Endometrial microvascular endothelial cells (primary cell): ENCODE results near the gene DNAJC18. TPM values are rescaled to one million over a fixed set of nuclear protein-coding genes. Genes with fewer than 3 reads are reported as not detected.
"Not testable (repeated sequence)": the region's sequence is repeated elsewhere in the genome, so short reads cannot be mapped to it uniquely, and the experiment has no call there.

Experiments
- in situ Hi-C: cut with HindIII; loops from 2 replicates; pipeline ENCODE4 v1.10.0; 2017; ENCODE audit warnings: low sequenced_read_pairs, low pct_unique_long_range_greater_than_20kb; ENCODE audit errors: inconsistent ontology term
- total RNA-seq: library from RNA; depleted of rRNA; stranded (reverse); fragments of >200 nt; gene quantifications from one replicate; pipeline ENCODE4 v1.2.3, GENCODE V29; 2015; ENCODE audit errors: inconsistent ontology term

The DNAJC18 gene
- total RNA-seq, 1 donor from 2014 or later: 10.1 TPM

DNA sequence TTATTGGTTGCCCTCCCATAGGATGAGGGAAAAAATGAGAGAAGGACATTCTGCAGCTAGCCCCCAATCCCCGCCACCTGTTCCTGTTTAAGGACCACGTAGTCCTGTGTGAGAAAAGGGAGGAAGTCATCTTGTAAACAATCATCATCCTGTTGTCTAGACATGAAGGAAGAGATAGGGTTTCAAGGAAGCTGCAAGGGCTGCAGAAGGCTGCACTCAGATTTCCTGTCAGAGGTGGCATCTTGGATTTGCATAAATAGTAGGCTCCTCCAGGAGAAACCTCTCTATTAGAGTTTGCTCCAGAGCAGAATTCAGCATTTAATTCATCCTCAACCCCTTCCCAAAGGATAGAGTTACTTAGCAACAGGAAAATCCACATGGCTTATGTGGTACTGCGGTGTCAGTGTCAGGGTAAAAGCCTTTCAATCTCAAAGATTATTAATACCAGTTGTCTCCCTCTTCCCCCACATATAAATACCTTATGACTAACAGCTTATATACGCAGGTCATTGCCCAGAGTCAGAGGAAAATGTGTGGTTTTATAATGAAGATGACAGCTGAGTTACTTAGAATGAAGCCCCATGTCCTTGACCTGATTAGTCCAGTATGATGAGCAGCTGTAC, 4.6 kb upstream of the DNAJC18 start:
- in situ Hi-C loops: no loop called here

DNA sequence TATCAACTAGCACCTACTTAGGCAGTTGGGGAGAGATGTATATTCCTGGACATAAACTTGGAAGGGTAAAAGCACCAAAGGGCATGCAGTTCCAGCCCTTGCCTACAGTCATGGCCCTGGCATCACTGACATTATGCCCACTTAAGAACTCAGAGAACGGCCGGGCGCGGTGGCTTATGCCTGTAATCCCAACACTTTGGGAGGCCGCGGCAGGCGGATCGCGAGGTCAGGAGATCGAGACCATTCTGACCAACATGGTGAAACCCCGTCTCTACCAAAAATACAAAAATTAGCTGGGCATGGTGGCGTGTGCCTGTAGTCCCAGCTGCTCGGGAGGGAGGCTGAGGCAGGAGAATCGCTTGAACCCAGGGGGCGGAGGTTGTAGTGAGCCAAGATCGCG, 1.1 kb upstream of the DNAJC18 start:
- in situ Hi-C loops: not testable (repeated sequence)

DNA sequence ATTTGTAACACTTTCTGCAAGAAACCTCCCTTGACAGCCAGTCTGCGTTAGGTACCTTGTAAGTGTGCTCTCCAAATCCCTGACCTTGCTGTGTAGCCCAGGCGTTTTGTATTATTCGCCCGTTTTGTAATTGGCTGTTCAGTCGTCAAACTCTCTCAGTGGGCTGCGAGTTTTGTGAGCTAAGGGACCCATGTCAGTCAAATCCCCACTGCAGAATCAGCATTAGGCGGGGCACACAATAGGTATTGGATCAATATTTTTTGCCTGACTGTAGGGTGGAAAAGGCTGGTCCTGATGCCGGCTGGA, 665 bp downstream of the DNAJC18 start:
- in situ Hi-C loops: no loop called here

DNA sequence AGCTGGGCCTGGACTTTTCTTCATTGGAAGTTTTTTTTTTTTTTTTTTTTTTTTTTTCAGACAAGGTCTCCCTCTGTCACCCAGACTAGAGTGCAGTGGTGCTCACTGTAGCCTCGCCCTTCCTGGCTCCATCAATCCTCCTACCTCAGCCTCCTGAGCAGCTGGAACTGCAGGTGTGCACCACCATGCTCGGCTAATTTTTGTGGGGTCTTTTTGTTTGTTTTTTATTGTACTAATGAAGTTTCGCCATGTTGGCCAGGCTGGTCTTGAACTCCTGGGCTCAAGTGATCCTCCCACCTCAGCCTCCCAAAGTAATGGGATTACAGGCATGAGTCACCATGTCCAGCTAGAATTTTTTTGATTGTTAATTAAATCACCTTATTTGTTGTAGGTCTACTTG, 3.6 kb downstream of the DNAJC18 start:
- in situ Hi-C loops: no loop called here

DNA sequence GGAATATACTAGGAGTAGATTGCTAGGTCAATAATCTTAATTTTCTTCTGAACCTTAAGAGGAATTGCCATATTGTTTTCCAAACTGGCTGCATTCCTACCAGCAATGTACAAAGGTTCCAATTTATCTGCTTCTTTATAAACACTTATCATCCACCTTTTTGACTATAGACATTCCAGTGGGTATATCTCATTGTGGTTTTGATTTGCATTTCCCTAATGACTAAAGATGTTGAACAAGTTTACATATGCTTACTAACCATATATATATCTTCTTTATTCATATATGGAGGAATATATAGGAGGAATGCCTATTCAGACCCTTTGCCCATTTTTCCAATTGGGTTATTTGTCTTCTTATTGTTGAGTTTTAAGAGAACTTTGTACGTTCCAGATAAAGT, 7.6 kb downstream of the DNAJC18 start:
- in situ Hi-C loops: no loop called here

DNA sequence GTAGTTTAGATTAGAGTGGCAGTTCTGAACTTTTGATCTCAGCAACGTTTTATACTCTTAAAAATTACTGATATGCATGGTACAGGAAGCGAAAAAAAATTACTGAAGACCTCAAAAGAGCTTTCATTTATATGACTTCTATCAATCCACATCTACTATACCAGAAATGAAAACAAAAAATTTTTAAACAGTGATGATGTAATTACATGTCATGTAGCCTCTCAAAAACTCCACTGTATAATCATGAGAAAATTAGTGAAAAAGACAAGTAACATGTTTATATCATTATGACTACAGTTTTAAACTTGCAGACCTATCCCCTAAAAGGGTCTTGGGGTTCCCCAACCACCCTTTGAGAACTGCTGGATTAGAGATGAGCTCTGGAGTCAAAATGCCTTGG, 9.3 kb downstream of the DNAJC18 start:
- in situ Hi-C loops: no loop called here

DNA sequence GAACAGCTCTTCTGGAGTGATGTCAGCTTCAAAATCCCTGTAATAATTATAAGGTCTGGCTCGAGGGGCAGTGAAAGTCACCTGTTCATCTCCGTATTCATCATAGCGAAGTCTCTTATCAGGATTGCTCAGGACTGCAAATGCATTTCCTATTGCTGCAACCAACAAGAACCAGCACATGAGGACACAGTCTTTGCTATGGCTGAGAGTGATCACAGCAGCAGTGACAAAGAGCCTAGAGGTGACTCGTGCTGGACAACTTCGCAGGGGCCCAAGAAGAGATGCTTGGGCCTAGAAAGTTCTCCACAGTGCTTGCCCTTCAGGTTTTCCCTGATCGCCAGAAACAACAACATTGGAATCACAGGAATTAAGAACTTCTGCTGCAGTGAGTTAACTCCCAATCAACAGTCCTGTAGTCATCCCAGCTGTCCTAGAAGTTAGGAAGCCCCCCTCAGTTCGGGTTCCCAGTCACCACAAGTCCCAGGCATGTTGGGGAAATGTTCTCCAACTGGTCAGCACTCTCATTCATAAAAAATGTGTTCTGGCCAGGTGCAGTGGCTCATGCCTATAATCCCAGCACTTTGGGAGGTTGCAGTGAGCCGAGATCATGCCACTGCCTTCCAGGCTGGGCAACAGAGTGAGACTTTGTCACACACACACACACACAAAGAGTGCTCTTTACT, 13.0 kb downstream of the DNAJC18 start:
- in situ Hi-C loops: no loop called here

DNA sequence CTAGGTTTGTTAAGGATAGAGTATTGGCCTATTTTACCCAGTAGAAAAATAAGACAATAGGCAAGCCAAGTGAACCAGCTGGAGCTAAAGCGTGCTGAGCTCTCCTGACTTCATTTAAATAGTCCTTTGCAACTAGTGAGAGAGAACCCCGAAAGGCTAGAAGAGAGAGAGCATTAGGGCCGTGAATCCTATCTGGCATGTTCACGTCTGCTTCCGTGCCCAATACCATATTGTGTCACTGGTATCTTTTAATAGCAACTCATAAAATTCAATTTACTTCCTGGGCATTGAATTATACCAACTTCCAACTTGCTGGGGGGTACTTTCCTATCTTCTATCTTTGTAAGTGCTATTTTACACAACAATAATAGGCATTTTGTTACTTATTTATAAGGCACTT, 13.8 kb downstream of the DNAJC18 start:
- in situ Hi-C loops: no loop called here

DNA sequence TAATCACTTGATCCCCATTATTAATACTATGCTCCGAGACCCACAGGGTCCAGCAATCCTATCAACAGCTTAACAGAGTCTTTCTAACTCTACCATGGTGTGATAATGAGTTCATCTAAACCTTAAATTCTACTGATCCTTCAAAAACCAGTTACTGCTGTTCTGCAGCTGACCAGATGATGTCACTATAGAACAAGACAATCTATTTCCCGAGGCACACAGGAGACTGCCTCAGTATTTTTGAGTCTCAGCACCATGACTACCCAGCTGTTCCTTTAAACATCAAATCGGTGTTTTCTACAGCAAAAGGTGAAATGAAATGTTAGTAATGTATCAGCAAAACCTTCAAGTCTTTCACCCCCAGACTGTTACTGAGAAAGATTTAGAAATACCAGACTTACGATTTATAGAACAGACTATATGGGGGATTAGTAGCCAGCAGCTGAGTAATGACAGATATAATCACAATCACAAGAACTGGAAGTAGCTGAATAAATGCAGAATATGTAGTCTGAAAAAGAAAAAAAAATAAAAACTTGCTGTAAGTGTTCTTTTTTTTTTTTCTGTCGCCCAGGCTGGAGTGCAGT, 16.9 kb downstream of the DNAJC18 start:
- in situ Hi-C loops: no loop called here

DNA sequence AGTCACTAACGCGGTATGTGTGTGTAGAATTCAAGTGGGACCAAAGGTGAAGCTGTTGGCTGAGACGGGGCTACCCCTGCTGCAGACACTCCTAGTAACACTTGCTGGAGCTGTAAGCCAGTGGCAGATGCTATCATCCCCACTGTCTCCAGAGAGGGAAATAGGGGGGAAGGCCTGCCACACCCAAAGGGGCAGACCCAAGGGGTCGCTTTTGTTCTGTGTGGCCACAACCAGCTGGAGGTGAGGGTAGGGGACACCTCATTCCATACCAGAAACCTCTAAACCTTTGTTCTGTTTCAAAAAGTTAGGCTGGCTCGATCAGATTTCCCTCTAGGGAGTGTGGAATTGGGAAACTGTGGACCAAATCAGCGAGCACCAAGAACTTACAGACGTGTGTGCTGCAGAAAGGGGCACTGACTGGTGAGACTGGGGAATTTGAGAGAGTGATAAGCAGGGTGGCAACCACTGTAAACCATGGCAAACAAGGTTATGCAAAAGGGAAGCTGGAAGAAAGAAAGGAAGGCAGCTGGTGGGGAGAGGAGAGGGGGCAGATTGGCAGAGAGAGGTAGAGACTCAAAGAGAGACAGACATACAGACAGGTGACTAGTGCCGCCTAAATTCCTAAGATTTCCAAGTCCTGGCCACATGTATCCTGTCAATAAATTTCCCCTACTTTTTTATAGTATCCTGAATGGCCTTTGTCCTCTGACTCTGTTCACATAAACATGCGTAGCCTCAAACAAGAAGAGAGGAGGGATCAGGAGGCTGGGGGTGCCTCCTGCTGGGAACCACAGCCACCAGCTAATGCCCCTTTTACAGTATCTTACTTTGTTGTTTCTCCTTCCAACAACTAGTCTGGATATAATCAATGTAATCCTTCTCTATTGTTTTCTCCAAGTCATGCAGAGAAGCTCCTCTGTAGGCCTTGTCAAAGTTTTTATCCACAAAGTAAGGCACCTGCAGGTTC, 19.8 kb downstream of the DNAJC18 start:
- in situ Hi-C loops: loop anchor here (10.0 kb wide), 1 partner anchor 105 kb away; no protein-coding TSS in a partner anchor

DNA sequence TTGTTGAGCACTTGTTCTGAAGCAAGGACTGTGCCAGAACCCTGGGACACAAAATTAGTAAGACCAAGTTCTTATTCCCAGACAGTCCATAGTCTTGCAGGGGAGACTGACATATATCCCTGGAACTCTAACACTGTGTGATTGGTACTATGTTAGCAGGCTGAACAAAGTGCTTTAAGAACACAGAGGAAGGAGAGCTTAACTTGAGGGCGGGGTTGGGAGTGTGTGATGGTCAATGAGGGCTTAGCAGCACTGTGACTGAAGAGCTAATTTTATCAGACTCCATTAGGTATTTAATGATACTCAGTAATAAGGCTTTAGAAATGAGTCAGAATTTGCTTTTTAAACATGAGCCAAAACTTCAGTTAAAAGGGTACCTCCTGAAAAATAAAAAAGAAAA, 20.5 kb downstream of the DNAJC18 start:
- in situ Hi-C loops: loop anchor here (10.0 kb wide), 1 partner anchor 106 kb away; no protein-coding TSS in a partner anchor

DNA sequence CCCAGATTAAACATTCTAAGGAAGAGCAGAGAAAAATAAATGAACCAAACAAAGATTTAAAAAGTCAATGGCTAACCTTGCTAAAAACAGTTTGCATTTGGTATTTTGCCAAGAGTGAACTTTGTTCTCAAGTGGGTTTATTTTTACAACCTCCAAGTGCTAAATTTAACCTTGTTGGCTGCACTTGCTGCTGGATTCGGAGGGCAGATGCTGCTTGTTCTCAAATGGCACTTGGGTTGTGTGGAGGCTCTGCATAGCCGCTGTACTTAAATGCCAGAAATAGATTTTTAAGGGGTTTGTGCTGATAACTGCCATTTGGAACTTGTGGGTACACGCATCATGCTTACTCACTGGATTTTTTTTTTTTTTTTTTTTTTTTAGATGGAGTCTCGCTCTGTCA, 22.1 kb downstream of the DNAJC18 start:
- in situ Hi-C loops: loop anchor here (10.0 kb wide), 1 partner anchor 108 kb away; no protein-coding TSS in a partner anchor

DNA sequence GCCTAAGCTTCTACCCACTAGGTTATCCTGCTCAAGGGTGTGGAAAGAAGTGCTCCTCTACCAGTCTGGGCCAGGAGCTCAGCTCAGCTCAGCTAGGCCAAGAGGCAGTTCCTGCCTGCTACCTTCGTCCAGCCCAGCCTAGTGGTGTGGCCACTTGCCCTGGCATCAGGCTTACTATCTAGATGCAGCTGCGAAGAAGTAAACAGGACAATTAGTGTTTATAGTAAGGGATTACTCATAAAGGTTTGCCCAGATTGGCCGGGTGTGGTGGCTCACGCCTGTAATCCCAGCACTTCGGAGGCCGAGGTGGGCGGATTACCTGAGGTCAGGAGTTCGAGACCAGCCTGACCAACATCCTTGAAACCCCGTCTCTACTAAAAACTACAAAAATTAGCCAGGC, 22.7 kb downstream of the DNAJC18 start:
- in situ Hi-C loops: loop anchor here (10.0 kb wide), 1 partner anchor 108 kb away; no protein-coding TSS in a partner anchor

DNA sequence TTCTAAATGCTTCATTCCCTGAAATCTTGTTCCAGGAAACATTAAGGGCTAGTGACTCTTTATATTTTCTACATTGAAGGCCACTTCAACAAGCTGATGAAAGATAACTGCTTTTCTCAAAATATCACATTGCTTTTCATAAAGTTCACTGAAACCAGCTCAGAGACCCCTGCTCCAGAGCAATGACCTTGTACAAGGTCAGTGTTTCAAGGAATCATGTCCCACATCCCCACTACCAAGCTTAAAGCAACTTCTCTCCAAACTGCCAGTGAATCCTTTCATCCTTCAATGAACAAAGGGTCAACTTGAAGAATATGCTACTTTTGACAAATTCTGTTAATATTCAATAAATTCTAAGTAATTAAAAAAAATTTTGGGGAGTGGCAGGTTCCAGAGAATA, 23.5 kb downstream of the DNAJC18 start:
- in situ Hi-C loops: loop anchor here (10.0 kb wide), 1 partner anchor 109 kb away; no protein-coding TSS in a partner anchor

DNA sequence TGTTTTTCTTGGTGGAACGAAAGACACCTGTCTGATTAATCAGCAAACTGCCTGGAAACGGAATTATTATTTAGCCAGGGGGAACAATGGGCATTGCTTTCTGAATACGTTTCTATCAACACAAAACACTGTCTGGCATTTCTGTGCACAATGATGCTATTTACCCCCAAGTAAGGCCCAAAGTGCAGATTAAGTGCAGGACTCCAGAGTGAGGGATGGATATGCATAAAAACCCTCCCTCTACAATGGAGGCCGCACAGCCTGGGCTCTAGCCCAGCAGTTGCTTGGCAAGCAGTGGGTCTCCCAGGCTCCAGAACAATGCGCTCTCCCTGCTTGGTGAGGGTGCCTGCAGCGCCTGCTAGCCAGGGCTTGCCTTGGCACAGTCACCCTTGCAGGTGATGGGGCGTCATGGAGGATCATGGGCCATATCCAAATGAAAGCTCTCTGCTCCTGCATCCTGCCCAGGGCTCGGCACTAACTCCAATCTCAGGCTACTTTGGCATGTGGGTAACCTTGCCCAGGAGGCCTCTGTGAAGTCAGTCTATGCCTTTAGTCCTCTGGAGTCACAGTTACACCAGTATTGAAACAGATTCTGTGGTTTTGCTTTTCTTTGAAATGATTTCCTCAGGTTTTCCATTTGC, 24.0 kb downstream of the DNAJC18 start:
- in situ Hi-C loops: loop anchor here (10.0 kb wide), 1 partner anchor 109 kb away; no protein-coding TSS in a partner anchor

DNA sequence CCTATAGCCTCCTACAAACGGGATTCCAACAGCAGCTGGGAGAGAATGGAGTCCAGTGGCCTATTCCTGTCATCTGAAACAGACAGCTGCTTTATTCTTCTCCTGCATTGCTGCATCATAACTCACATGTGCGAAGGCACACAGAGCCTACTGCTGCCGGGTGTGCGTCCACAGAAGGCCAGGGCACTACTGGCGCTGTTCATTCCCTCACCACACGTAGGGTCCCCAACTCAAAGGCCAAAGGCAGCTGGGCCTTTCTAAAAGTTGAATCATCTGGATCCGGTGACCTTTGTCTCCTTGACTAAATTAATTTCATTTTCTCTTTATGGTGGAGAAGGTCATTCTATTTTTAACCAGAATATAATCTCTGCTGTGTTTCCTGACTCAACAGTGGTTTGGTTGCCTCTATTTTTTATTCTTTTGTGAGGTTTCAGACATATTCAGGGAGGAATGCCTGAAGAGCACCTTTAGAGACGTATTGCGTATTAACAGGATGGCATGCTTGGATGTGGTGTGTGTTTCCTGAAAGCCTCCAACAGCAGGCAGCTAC, 24.7 kb downstream of the DNAJC18 start:
- in situ Hi-C loops: loop anchor here (10.0 kb wide), 1 partner anchor 110 kb away; no protein-coding TSS in a partner anchor

DNA sequence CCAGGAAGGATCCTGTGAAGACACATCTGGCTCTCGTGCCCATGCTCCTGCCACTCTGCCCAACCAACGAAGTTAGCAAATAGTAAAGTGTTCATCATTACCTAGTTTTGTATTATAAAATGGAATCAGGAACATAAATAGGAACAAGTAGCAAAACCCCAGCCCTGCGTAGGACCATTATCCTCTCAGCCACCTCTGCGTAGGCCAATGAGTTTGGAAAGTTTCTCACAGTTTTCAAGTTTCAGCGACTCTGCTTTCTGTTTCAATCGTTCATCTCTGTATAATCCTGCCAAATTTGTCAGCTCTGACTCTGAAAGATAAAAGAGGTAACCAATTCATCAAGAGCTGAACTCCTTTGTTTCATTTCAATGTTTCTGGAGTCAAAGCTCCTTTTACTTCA, 25.4 kb downstream of the DNAJC18 start:
- in situ Hi-C loops: loop anchor here (10.0 kb wide), 1 partner anchor 111 kb away; no protein-coding TSS in a partner anchor

DNA sequence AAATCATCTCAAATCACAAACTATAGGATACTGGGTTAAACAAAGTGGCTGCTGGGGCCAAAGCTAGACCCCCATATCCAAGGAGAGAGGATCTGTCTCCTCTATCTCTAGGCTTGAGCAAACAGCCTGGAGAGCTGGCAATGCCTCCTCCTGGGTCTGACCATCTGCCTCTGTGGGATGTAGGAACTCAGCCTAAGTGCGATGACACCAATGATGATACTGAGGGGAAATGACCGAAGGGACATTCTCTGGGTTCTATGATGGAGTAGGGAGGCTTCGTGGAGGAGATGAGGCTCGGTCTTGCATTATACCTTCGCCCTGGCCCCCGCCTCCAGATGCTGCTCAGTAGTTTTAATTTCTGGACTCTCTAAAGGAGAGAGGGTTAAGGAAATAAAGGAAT, 26.2 kb downstream of the DNAJC18 start:
- in situ Hi-C loops: loop anchor here (10.0 kb wide), 1 partner anchor 112 kb away; no protein-coding TSS in a partner anchor
